GM06990 (cell line): ENCODE measurements around the gene F2RL2.

Source experiments
- DNase-seq: peaks from one replicate; pipeline ENCODE4 v3.0.0-alpha.2; 2011; ENCODE audit not compliant: insufficient read length; ENCODE audit errors: extremely low read depth
- H3K27me3 ChIP-seq: replicated peaks from 2 replicates; pipeline ENCODE4 v1.6.0; 2011; ENCODE audit warnings: low read length; ENCODE audit not compliant: control insufficient read depth, insufficient read depth
- H3K36me3 ChIP-seq: 2 replicates; pipeline ENCODE4 v1.5.1; 2011; ENCODE audit warnings: low read length; ENCODE audit not compliant: control insufficient read depth, insufficient read depth
- H3K4me3 ChIP-seq: replicated peaks from 2 replicates; pipeline ENCODE4 v1.5.1; 2011; ENCODE audit warnings: low read depth, mild to moderate bottlenecking, control low read depth, low read length
- CTCF ChIP-seq: IDR thresholded peaks from 2 replicates; pipeline ENCODE4 v1.5.1; 2011; ENCODE audit warnings: low read length, control low read depth, mild to moderate bottlenecking, inconsistent platforms; ENCODE audit not compliant: insufficient read depth, poor library complexity, severe bottlenecking

F2RL2 gene

GRCh38 chr5:76583163-76584047, 39.8 kb downstream of the F2RL2 start:
- Histone ChIP-seq H3K27me3 (no peaks in the 10 kb centered on the region), H3K36me3 (no peaks in the 10 kb centered on the region; the same call in 1 of the 2 replicates), H3K4me3 (no peak overlapping the region)
- TF ChIP-seq CTCF = peak; percentile 19
- no peak for DNase-seq

GRCh38 chr5:76582230-76583162, 40.7 kb downstream of the F2RL2 start:
- peak; percentile 30 for DNase-seq

GRCh38 chr5:76580981-76581380, 42.2 kb downstream of the F2RL2 start:
- DNase-seq = no peak
- no peaks in the 10 kb centered on the region; the same call in 1 of the 2 replicates for H3K36me3 ChIP-seq
- H3K27me3 ChIP-seq = no peaks in the 10 kb centered on the region
- no peak overlapping the region for H3K4me3 ChIP-seq
- no peak for TF ChIP-seq CTCF

More at GRCh38 chr5:76582230-76583162, 40.7 kb downstream of the F2RL2 start:
- no peak overlapping the region; the same call in 1 of the 2 replicates for H3K4me3 ChIP-seq
- H3K27me3 ChIP-seq = no peaks in the 10 kb centered on the region
- no peaks in the 10 kb centered on the region; the same call in 1 of the 2 replicates for H3K36me3 ChIP-seq
- TF ChIP-seq CTCF = no peak

- no peaks in the 10 kb centered on the region for H3K36me3 ChIP-seq
- DNase-seq = no peak
- no peak for TF ChIP-seq CTCF
These were observed 43.9 kb downstream of the F2RL2 start for GRCh38 chr5:76579166-76579937.

DNA sequence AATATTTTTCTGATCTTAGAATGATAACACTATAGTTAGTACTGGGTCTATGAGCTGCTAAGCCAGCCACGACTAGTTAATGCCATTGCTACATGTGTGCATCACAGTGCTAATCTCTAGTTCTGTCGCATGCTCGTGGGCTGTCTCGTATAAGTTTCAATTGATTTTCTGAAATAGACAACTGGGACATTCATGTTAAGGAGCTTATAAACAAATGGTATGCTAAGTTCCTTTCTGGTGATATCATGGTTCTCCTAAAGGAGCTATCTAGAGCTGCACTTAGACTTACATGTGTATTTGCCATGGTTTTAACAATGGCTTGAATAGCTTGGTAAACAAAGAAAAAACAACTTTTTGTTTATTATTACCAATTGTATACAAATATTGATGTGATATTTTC, 46.2 kb downstream of the F2RL2 start:
- no peak for TF ChIP-seq CTCF
- no peaks in the 10 kb centered on the region for H3K36me3 ChIP-seq
- H3K27me3 ChIP-seq = no peaks in the 10 kb centered on the region
- no peak overlapping the region for H3K4me3 ChIP-seq
- DNase-seq = no peak

More at GRCh38 chr5:76579166-76579937, 43.9 kb downstream of the F2RL2 start:
- Histone ChIP-seq H3K4me3 (no peak overlapping the region), H3K27me3 (no peaks in the 10 kb centered on the region)
